ENCODE data around the gene EIF4EBP3.

DNA sequence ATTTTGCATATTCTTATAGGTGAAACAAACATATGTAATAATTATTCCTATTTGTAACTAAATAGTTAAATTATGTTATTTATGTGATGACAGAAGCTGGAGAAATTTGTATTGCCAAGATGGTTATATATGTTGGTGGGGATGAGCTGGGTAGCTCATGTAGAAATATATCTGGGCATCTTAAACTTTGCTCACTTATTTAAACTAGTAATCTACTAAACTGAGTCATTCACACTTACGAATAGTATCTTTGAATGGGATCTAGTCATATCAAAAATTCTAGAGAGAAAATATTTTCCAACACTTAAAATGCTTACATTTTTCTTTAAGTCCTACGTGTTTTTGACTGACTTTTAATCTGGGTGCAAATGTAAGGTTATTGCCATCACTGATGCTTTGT is 44.6 kb upstream of the EIF4EBP3 start:
- TF ChIP-seq, protein P1, sequence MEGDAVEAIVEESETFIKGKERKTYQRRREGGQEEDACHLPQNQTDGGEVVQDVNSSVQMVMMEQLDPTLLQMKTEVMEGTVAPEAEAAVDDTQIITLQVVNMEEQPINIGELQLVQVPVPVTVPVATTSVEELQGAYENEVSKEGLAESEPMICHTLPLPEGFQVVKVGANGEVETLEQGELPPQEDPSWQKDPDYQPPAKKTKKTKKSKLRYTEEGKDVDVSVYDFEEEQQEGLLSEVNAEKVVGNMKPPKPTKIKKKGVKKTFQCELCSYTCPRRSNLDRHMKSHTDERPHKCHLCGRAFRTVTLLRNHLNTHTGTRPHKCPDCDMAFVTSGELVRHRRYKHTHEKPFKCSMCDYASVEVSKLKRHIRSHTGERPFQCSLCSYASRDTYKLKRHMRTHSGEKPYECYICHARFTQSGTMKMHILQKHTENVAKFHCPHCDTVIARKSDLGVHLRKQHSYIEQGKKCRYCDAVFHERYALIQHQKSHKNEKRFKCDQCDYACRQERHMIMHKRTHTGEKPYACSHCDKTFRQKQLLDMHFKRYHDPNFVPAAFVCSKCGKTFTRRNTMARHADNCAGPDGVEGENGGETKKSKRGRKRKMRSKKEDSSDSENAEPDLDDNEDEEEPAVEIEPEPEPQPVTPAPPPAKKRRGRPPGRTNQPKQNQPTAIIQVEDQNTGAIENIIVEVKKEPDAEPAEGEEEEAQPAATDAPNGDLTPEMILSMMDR (IDR thresholded peaks at IDR 0.05) = no peak
- TF ChIP-seq EP300 (IDR thresholded peaks at IDR 0.05) = no peak
